BLaER1 (cell line): Measurements from ENCODE around the gene ITGB4.

Source experiments
- H3K27ac ChIP-seq: shearing (Covaris generic); formaldehyde crosslinking; 2 replicates; pipeline ENCODE4 v1.8.1; 2022
- H3K27me3 ChIP-seq: shearing (Covaris generic); formaldehyde crosslinking; 2 replicates; pipeline ENCODE4 v1.8.1; 2022
- H3K36me3 ChIP-seq: shearing (Covaris generic); formaldehyde crosslinking; 2 replicates; pipeline ENCODE4 v1.8.1; 2022
- H3K4me1 ChIP-seq: shearing (Covaris generic); formaldehyde crosslinking; 2 replicates; pipeline ENCODE4 v1.8.1; 2022
- H3K4me2 ChIP-seq: shearing (Covaris generic); formaldehyde crosslinking; 2 replicates; pipeline ENCODE4 v1.8.1; 2022
- H3K4me3 ChIP-seq: shearing (Covaris generic); formaldehyde crosslinking; 2 replicates; pipeline ENCODE4 v1.8.1; 2022
- H3K9ac ChIP-seq: shearing (Covaris generic); formaldehyde crosslinking; 2 replicates; pipeline ENCODE4 v1.8.1; 2022
- H3K9me3 ChIP-seq: shearing (Covaris generic); formaldehyde crosslinking; 2 replicates; pipeline ENCODE4 v1.8.1; 2022
- H4K20me1 ChIP-seq: shearing (Covaris generic); formaldehyde crosslinking; 2 replicates; pipeline ENCODE4 v1.8.1; 2022
- Cebpa-rat ChIP-seq: shearing (Covaris generic); IDR thresholded peaks from 2 replicates; pipeline ENCODE4 v1.8.1; 2022

The ITGB4 gene

DNA sequence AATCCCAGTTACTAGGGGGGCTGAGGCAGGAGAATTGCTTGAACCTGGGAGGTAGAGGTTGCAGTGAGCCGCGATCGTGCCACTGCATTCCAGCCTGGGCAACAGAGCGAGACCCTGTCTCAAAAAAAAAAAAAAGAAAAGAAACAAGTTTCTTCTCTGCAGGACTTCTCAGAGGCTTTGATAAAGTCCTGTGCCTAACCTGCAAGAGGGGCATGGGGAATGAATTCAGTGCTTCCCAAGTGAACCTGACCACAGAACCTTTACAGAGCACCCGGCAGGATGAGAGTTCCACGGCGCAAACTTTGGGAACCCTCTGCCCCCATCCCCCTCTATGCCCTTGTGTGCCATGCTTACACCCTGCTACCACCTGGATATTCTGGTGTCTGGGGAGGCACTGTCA is 17.9 kb downstream of the ITGB4 start:
- Histone ChIP-seq H3K4me2 (no peak overlapping the region), H3K9me3 (no peaks in the 10 kb centered on the region), H3K9ac (no peak overlapping the region), H3K27ac (no peak overlapping the region), H4K20me1 (no peaks in the 10 kb centered on the region), H3K4me3 (no peak overlapping the region), H3K4me1 (peaks cover 24% of the 10 kb centered on the region), H3K36me3 (no peaks in the 10 kb centered on the region), H3K27me3 (no peaks in the 10 kb centered on the region)
- TF ChIP-seq Cebpa-rat = no peak

- no peak for TF ChIP-seq Cebpa-rat
- H4K20me1 ChIP-seq = no peaks in the 10 kb centered on the region
- no peak overlapping the region for H3K4me3 ChIP-seq
- H3K9ac ChIP-seq = no peak overlapping the region
- H3K27ac ChIP-seq = no peak overlapping the region
- H3K9me3 ChIP-seq = no peaks in the 10 kb centered on the region
- no peaks in the 10 kb centered on the region for H3K36me3 ChIP-seq
- peaks cover 18% of the 10 kb centered on the region for H3K4me1 ChIP-seq
- no peak overlapping the region for H3K4me2 ChIP-seq
- no peaks in the 10 kb centered on the region for H3K27me3 ChIP-seq
Observed at GRCh38 chr17:75739801-75740200, 18.5 kb downstream of the ITGB4 start.

DNA sequence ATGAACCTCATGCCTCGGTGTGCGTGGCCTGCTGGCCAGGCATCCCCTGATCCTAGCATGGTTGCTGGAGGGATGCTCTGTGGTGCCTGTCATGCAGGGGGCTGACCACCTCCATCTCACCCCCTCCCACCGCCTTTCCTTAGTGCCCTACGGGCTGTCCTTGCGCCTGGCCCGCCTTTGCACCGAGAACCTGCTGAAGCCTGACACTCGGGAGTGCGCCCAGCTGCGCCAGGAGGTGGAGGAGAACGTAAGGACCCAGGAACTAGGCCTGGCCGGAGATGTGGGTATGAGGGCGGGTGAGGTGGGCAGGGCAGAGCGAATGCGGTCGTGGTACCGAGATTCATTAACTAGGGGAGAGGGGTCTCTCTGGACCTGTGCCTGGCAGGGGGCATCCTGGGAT is 19.0 kb downstream of the ITGB4 start:
- Histone ChIP-seq H3K4me1 (peaks cover 15% of the 10 kb centered on the region), H3K36me3 (no peaks in the 10 kb centered on the region), H3K4me3 (no peak overlapping the region), H3K27me3 (no peaks in the 10 kb centered on the region), H4K20me1 (no peaks in the 10 kb centered on the region), H3K4me2 (no peak overlapping the region), H3K9me3 (no peaks in the 10 kb centered on the region), H3K9ac (no peak overlapping the region), H3K27ac (peak overlapping the region; percentile 22; the same call in 1 of the 2 replicates)
- TF ChIP-seq Cebpa-rat = no peak

- H3K4me3 ChIP-seq = no peak overlapping the region
Observed at GRCh38 chr17:75740631-75741077, 19.4 kb downstream of the ITGB4 start.

DNA sequence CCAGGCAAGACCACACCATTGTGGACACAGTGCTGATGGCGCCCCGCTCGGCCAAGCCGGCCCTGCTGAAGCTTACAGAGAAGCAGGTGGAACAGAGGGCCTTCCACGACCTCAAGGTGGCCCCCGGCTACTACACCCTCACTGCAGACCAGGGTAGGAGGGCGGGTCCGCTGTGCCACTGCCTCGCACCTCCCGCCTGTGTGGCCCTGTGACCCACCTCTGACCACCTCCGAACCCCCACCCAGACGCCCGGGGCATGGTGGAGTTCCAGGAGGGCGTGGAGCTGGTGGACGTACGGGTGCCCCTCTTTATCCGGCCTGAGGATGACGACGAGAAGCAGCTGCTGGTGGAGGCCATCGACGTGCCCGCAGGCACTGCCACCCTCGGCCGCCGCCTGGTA is 21.1 kb downstream of the ITGB4 start:
- Histone ChIP-seq H3K36me3 (no peaks in the 10 kb centered on the region), H3K4me1 (peaks cover 17% of the 10 kb centered on the region), H3K27ac (no peak overlapping the region), H4K20me1 (no peaks in the 10 kb centered on the region), H3K27me3 (no peaks in the 10 kb centered on the region), H3K4me2 (no peak overlapping the region), H3K9ac (no peak overlapping the region), H3K9me3 (no peaks in the 10 kb centered on the region), H3K4me3 (no peak overlapping the region)
- no peak for TF ChIP-seq Cebpa-rat

More at GRCh38 chr17:75740631-75741077, 19.4 kb downstream of the ITGB4 start:
- TF ChIP-seq Cebpa-rat = no peak
- H3K27me3 ChIP-seq = no peaks in the 10 kb centered on the region
- H3K27ac ChIP-seq = peak overlapping the region; percentile 22; the same call in 1 of the 2 replicates
- H3K4me2 ChIP-seq = no peak overlapping the region
- H3K9me3 ChIP-seq = no peaks in the 10 kb centered on the region
- H4K20me1 ChIP-seq = no peaks in the 10 kb centered on the region
- peaks cover 15% of the 10 kb centered on the region for H3K4me1 ChIP-seq
- H3K9ac ChIP-seq = no peak overlapping the region
- no peaks in the 10 kb centered on the region for H3K36me3 ChIP-seq

DNA sequence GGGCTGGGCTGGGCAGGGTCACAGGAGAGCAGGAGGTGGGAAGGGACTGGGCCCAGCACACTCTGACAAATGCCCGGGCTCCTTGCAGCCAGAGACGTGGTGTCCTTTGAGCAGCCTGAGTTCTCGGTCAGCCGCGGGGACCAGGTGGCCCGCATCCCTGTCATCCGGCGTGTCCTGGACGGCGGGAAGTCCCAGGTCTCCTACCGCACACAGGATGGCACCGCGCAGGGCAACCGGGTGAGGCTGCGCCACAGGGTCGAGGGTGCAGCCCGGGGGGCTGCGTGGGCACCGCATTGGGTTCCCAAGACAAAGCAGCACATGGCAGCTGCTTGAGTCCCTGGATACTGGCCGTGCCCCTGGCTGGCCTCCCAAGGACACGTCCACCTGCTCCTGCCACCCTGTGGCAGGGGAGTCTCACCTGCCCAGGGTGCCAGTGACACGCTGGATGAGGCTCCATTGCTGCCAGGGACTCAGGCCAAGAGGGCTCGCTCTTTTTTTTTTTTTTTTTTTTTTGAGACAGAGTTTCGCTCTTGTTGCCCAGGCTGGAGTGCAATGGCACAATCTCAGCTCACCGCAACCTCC is 22.5 kb downstream of the ITGB4 start:
- TF ChIP-seq Cebpa-rat = no peak
- Histone ChIP-seq H3K4me1 (peaks cover 13% of the 10 kb centered on the region), H3K4me3 (no peak overlapping the region), H3K9me3 (no peaks in the 10 kb centered on the region), H3K27ac (no peak overlapping the region), H3K9ac (no peak overlapping the region), H4K20me1 (no peaks in the 10 kb centered on the region), H3K27me3 (no peaks in the 10 kb centered on the region), H3K36me3 (no peaks in the 10 kb centered on the region), H3K4me2 (no peak overlapping the region)

GRCh38 chr17:75748706-75749105 is 27.4 kb downstream of the ITGB4 start:
- no peaks in the 10 kb centered on the region for H3K27me3 ChIP-seq

DNA sequence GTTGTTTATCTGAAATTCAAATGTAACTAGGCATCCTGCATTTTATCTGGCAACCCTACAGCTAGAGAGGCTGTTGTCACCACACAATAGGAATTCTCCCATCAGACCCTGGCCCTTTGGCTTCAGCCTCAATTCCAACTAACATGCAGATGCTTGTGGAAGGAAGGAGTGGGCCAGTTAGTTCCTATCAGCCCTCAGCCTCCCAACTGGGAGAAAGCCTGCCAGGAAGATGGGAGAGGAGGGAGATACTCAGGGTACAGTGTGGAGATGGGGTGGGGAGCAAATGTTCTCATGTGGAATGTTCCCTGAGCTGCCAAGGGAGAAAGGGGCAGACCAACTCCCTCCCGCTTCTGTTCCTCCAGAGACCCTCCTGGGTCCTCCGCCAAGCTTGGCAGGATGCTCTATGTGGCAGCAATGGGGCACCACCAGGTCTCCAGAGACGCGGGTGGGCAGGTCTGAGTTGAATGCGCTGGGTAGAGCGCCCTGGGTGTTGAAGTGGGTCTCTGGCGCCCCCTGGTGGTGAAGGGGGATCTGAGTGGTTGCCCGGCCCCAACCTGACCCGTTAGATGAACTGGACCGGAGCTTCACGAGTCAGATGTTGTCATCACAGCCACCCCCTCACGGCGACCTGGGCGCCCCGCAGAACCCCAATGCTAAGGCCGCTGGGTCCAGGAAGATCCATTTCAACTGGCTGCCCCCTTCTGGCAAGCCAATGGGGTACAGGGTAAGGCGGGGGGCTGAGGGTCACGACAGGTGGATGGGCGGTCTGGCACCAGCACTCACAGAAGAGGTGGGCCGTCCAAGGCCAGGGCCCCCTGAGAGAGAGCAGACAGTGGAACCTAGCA is 28.5 kb downstream of the ITGB4 start:
- no peak for TF ChIP-seq Cebpa-rat
- Histone ChIP-seq H3K9ac (no peak overlapping the region), H4K20me1 (no peaks in the 10 kb centered on the region), H3K27ac (no peak overlapping the region), H3K4me2 (peak overlapping the region; percentile 68), H3K27me3 (no peaks in the 10 kb centered on the region), H3K4me3 (no peak overlapping the region), H3K9me3 (no peaks in the 10 kb centered on the region), H3K36me3 (no peaks in the 10 kb centered on the region), H3K4me1 (peaks cover 48% of the 10 kb centered on the region)

More at GRCh38 chr17:75748706-75749105, 27.4 kb downstream of the ITGB4 start:
- TF ChIP-seq Cebpa-rat = no peak
- no peaks in the 10 kb centered on the region for H4K20me1 ChIP-seq
- no peak overlapping the region for H3K4me2 ChIP-seq
- no peak overlapping the region for H3K27ac ChIP-seq
- peaks cover 37% of the 10 kb centered on the region for H3K4me1 ChIP-seq
- no peaks in the 10 kb centered on the region for H3K36me3 ChIP-seq
- no peak overlapping the region for H3K9ac ChIP-seq
- no peak overlapping the region for H3K4me3 ChIP-seq
- H3K9me3 ChIP-seq = no peaks in the 10 kb centered on the region

DNA sequence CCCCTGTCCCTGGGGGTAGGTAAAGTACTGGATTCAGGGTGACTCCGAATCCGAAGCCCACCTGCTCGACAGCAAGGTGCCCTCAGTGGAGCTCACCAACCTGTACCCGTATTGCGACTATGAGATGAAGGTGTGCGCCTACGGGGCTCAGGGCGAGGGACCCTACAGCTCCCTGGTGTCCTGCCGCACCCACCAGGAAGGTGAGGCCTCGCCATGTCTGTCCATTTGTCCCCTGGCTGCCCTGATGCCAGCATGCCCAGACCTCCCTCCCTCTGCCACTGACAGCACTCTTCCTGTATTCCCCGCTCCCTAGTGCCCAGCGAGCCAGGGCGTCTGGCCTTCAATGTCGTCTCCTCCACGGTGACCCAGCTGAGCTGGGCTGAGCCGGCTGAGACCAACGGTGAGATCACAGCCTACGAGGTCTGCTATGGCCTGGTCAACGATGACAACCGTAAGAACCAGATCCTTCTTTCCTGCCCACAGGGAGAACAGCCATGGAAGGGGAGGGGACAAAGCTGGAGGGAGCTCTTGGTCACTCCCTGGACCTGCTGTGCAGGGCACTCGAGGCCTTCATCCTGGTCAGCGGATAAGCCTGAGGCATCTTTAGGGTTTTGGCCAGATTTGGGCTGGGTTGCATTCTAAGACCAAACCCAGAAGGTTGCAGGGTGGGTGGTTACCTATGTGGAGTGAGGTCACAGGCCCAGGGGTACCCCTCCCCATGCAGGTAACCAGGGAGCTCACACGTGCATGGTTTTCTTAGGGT is 29.6 kb downstream of the ITGB4 start:
- TF ChIP-seq Cebpa-rat = no peak
- Histone ChIP-seq H3K4me1 (peaks cover 58% of the 10 kb centered on the region), H3K27ac (no peak overlapping the region)

More for the DNA sequence above, 29.6 kb downstream of the ITGB4 start:
- Histone ChIP-seq H3K9ac (no peak overlapping the region), H3K9me3 (no peaks in the 10 kb centered on the region), H4K20me1 (no peaks in the 10 kb centered on the region), H3K4me2 (no peak overlapping the region), H3K36me3 (no peaks in the 10 kb centered on the region), H3K27me3 (no peaks in the 10 kb centered on the region), H3K4me3 (no peak overlapping the region)
